ENCODE results near the gene RHEBL1.

DNA sequence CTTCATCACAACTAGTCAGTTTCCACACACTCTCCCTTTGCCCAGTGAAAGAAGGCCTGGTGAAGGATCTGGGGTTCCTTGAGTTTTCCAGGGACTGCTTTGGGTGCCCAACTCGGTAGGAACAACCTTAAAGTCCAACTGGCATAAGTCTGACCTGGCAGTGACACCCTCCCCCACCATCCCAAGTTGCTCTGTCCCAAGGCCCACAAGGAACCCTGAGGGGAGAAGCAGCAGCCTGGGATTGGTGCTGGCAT lies 10.8 kb downstream of the RHEBL1 start:
- TF ChIP-seq, protein P1, sequence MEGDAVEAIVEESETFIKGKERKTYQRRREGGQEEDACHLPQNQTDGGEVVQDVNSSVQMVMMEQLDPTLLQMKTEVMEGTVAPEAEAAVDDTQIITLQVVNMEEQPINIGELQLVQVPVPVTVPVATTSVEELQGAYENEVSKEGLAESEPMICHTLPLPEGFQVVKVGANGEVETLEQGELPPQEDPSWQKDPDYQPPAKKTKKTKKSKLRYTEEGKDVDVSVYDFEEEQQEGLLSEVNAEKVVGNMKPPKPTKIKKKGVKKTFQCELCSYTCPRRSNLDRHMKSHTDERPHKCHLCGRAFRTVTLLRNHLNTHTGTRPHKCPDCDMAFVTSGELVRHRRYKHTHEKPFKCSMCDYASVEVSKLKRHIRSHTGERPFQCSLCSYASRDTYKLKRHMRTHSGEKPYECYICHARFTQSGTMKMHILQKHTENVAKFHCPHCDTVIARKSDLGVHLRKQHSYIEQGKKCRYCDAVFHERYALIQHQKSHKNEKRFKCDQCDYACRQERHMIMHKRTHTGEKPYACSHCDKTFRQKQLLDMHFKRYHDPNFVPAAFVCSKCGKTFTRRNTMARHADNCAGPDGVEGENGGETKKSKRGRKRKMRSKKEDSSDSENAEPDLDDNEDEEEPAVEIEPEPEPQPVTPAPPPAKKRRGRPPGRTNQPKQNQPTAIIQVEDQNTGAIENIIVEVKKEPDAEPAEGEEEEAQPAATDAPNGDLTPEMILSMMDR (IDR thresholded peaks at IDR 0.05) = no peak
- no peak for TF ChIP-seq POLR2A (IDR thresholded peaks at IDR 0.05)
- TF ChIP-seq EP300 (IDR thresholded peaks at IDR 0.05) = no peak

Measured in ovary (tissue), 3 donors.